Mucosa of descending colon (tissue), 3 donors: Measurements from ENCODE around the gene TRNAU1AP. TPM values are rescaled to one million over a fixed set of nuclear protein-coding genes. Genes with fewer than 3 reads are reported as not detected.
"Not testable (repeated sequence)": the region's sequence is repeated elsewhere in the genome, so short reads cannot be mapped to it uniquely, and the experiment has no call there.

ENCODE experiments used
- ATAC-seq: fragments of 200-7000 bp; cut with Tn5 transposase; one replicate; pipeline ENCODE4 v1.9.1; 2020; ENCODE audit warnings: mild to moderate bottlenecking, moderate library complexity
- DNase-seq, 3 donors: peaks; one replicate each; pipeline ENCODE4 v3.0.0-alpha.2; 2020
- H3K36me3 ChIP-seq: fragments of 200-600 bp; one replicate; pipeline ENCODE4 v1.8.0; 2021; ENCODE audit warnings: low read depth, mild to moderate bottlenecking
- H3K4me1 ChIP-seq: fragments of 200-600 bp; one replicate; pipeline ENCODE4 v1.8.0; 2021; ENCODE audit warnings: low read depth, mild to moderate bottlenecking
- H3K4me3 ChIP-seq: fragments of 200-600 bp; one replicate; pipeline ENCODE4 v1.8.0; 2021; ENCODE audit warnings: mild to moderate bottlenecking
- H3K9me3 ChIP-seq: fragments of 200-600 bp; one replicate; pipeline ENCODE4 v1.8.0; 2021; ENCODE audit warnings: mild to moderate bottlenecking
- CTCF ChIP-seq: fragments of 200-600 bp; IDR thresholded peaks from one replicate; pipeline ENCODE4 v1.8.0; 2022; ENCODE audit warnings: antibody characterized with exemption, mild to moderate bottlenecking
- intact Hi-C, 2 donors: fragments of 100-400 bp; cut with DNase I in 1 of 2; cut with micrococcal nuclease in 1 of 2; formaldehyde crosslinking; loops; one replicate each; pipeline versions ENCODE4 v1.11.0 to v1.11.1; 2022; cut with DNase I, micrococcal nuclease
- total RNA-seq, 3 donors: library from RNA; stranded (reverse); fragmentation: NEBNext Ultra II Directional in 2 of 3; extraction: Animal tissue kit (Norgen Biotek cat#: 25700) in 2 of 3; gene quantifications; one replicate each; pipeline versions ENCODE4 v1.2.1 to v1.2.4, GENCODE V29; 2021 to 2023
- donor health status: DM: no; HTN: no; CAD: no; lungs with moderate emphysema.
- donor health status: DM: no; HTN: no; CAD: no.
- donor health status: DM: no; HTN: yes; CAD: no.

TRNAU1AP gene
- total RNA-seq, 3 donors from 2014 or later, result 13.1 to 20.9 (median 16.0) TPM

DNA sequence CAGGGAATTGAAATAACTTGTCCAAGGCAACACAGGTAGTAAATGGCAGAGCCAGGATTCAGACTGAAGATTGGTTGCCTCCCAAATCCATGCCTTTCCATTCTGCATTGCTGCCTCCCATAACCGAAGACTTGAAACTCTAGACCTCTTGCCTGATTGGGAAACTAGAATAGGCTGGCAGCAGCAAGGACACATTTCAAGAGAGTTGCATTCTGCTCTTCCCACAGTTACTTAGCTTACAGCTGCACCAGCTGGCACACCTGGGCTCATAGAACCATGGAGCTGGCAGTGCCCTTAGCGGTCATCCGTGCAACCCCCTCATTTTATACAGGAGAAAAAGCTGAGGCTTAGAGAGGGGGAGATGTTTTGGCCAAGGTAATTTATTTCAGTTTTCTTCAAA lies 8.0 kb downstream of the TRNAU1AP start:
- no peak for TF ChIP-seq CTCF
- H3K9me3 ChIP-seq, result no peaks in the 10 kb centered on the region
- H3K4me1 ChIP-seq, result no peaks in the 10 kb centered on the region
- H3K36me3 ChIP-seq, result peaks cover 19% of the 10 kb centered on the region
- intact Hi-C loops, result no loop called here
- DNase-seq (no peak), ATAC-seq (no peak)
- H3K4me3 ChIP-seq, result no peak overlapping the region

DNA sequence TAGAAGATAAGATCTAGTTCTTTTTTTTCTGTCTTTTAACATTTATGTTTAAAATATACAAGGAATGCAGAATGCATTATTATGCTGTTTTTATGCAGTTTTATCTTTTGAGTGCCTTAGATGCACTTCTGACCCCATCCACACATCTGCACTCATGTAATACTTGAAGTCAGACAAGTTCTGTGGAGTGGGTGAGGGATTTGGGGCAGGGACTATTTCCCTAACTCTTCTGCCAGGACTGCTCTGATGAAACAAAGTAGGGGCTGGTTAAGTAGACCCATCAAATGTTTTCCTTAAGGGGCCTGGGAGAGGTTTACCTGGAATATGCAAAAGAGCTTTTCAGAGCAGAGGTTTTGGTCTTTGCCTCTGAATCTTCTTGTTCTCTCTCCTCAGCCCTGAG lies 11.4 kb downstream of the TRNAU1AP start:
- Histone ChIP-seq H3K36me3 (peaks cover 19% of the 10 kb centered on the region), H3K9me3 (no peaks in the 10 kb centered on the region), H3K4me1 (no peaks in the 10 kb centered on the region), H3K4me3 (no peak overlapping the region)
- no peak for ATAC-seq
- no peak for DNase-seq
- TF ChIP-seq CTCF, result no peak
- intact Hi-C loops, result no loop called here

DNA sequence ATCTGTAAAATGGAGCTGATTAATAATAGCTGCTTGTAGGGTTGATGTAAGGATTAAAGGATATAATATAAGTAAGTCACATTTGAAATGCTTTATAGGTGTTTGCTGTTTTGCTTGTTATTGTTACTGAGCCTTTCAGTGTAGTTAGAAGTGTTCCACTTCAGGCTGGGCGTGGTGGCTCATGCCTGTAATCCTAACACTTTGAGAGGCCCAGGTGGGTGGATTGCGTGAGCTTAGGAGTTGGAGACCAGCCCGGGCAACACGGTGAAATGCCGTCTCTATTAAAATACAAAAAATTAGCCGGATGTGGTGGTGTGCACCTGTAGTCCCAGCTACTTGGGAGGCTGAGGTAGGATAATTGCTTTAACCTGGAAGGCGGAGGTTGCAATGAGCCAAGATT lies 12.2 kb downstream of the TRNAU1AP start:
- TF ChIP-seq CTCF, result no peak
- Histone ChIP-seq H3K4me1 (no peaks in the 10 kb centered on the region), H3K9me3 (no peaks in the 10 kb centered on the region), H3K4me3 (no peak overlapping the region), H3K36me3 (peaks cover 19% of the 10 kb centered on the region)
- no peak for DNase-seq
- no peak for ATAC-seq
- intact Hi-C loops, result no loop called here

DNA sequence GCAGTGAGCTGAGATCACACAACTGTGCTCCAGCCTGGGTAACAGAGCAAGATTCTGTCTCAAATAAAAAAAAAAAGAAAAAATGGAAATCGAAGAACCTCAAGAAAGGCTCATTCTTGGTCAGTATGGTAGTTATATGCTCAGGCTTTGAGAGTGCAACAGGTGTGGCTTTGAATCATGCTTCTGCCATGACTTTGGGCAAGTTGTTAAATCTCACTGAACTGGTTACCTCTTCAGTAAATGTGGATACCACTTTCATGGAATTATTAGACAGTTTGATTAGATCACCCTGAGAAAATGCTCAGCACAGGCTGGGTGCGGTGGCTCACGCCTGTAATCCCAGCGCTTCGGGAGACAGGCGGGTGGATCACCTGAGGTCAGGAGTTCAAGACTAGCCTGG lies 12.8 kb downstream of the TRNAU1AP start:
- Histone ChIP-seq H3K4me3 (no peak overlapping the region), H3K36me3 (peaks cover 17% of the 10 kb centered on the region), H3K9me3 (no peaks in the 10 kb centered on the region), H3K4me1 (no peaks in the 10 kb centered on the region)
- TF ChIP-seq CTCF, result no peak
- no peak for DNase-seq
- ATAC-seq, result no peak
- intact Hi-C loops, result no loop called here

DNA sequence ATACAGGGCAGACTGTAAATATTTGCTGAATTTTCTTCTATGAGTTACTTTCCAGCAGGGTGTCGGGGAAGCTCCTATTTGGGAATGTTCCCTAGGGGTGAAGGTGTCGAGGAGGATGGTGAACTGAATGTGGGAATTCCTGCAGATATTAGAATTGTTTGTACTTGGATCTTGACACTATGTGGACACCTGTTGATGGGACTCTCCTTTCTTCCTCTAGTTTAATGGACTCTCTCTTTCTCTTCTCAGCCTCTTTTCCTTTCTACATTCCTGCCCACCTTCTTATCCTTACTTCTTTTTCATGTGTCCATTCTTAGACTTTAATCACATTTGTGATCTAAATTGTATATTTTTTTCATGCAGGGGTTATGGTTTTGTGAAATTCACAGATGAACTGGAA lies 14.0 kb downstream of the TRNAU1AP start:
- Histone ChIP-seq H3K36me3 (peaks cover 9% of the 10 kb centered on the region), H3K4me3 (no peak overlapping the region), H3K4me1 (no peaks in the 10 kb centered on the region), H3K9me3 (no peaks in the 10 kb centered on the region)
- TF ChIP-seq CTCF, result no peak
- ATAC-seq, result no peak
- DNase-seq, result no peak
- intact Hi-C loops, result no loop called here

DNA sequence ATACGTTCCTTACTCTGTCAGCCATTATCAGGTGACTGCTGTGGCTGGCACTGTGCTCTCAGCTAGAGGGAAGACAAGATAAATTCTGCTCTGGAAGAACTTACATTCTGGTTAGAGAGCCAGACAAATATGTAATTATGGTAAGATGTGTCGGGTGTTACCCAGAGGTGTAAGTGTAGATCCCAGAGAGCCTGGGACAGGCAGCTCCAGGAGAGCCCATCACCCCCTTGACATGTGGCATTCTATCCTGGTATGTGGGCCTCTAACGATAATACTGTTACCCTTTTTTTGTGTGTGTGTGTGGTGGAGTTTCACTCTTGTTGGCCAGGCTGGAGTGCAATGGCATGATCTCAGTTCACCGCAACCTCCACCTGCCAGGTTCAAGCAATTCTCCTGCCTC lies 19.0 kb downstream of the TRNAU1AP start:
- DNase-seq (no peak), ATAC-seq (no peak)
- Histone ChIP-seq H3K36me3 (no peaks in the 10 kb centered on the region), H3K4me1 (no peaks in the 10 kb centered on the region), H3K4me3 (no peak overlapping the region), H3K9me3 (no peaks in the 10 kb centered on the region)
- TF ChIP-seq CTCF, result no peak
- intact Hi-C loops, result no loop called here

- intact Hi-C loops, DNase-seq, H3K4me1 ChIP-seq, H3K36me3 ChIP-seq, H3K9me3 ChIP-seq, ATAC-seq, H3K4me3 ChIP-seq: not testable (repeated sequence)
Measured at GRCh38 chr1:28572891-28573290, 20.0 kb downstream of the TRNAU1AP start.
